Measurements from ENCODE around the gene CERS6. TPM values are rescaled to one million over a fixed set of nuclear protein-coding genes. Genes with fewer than 3 reads are reported as not detected.
"Not testable (repeated sequence)": the region's sequence is repeated elsewhere in the genome, so short reads cannot be mapped to it uniquely, and the experiment has no call there.

CERS6 gene
- total and polyA plus RNA-seq, 3 experiments from 2014 or later: 3.6 to 7.8 (median 7.7) TPM

DNA sequence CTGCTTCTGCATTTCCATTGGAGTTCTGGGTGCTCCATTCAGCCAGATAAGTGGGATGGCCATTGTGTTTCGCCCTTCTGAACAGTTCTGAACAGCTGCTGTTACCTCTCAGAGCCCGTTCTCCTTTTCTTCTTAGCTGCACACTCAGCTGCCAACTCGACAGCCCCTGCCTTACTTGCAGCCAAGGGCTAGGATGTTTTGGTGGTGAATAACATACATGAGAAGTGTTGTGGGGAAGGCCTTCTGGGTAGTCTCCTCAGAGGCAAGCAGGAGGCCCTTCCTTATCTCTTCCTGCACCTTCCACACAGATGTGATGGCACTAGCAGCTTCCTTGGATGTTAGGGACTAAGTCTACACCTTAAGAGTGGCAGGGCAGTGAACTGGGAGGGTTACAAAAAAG is 207.9 kb downstream of the CERS6 start:
- no peak for DNase-seq
- Histone ChIP-seq H3K27ac (ENCODE audit: low read depth, low read length) (no peak overlapping the region), H3K4me1 (ENCODE audit: insufficient read depth, low read length) (peaks cover 8% of the 10 kb centered on the region), H3K4me3 (ENCODE audit: low read length) (no peak overlapping the region), H3K27me3 (ENCODE audit: insufficient read depth, low read length, poor library complexity, severe bottlenecking) (no peaks in the 10 kb centered on the region), H3K9me3 (ENCODE audit: low read length) (no peaks in the 10 kb centered on the region), H3K36me3 (ENCODE audit: insufficient read depth, low read length) (no peaks in the 10 kb centered on the region)
- H3K9me3 Mint-ChIP-seq: no peaks in the 10 kb centered on the region
- no peaks in the 10 kb centered on the region for H3K27me3 Mint-ChIP-seq
- H3K4me1 Mint-ChIP-seq: peaks cover 15 to 22% (median 16%) of the 10 kb centered on the region in 3 donors
- H3K36me3 Mint-ChIP-seq: peaks cover 0 to 2% (median 0%) of the 10 kb centered on the region in 3 donors
- H3K4me3 Mint-ChIP-seq: no peak overlapping the region
- peak overlapping the region in 1 of 8 donors; percentile 22 for H3K27ac Mint-ChIP-seq
- POLR2A ChIA-PET: no interaction called here
- CTCF ChIA-PET: no interaction called here

DNA sequence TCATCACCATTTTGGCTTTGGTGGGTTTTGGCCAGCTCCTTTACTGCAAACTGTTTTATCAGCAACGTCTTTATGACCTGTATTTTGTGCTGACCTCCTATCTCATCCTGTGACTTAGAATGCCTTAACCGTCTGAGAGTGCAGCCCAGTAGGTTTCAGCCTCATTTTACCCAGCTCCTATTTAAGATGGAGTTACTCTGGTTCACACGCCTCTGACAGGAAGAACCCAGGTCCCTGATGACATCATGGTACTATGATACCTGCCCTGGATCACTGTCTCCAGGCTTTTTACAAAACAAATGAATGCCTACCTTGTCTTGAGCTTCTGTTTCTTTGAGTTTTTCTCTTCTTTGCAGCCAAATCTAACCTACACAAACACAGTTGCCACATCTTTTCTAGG is 208.6 kb downstream of the CERS6 start:
- H3K9me3 Mint-ChIP-seq; H3K4me1 ChIP-seq (ENCODE audit: insufficient read depth, low read length); H3K27ac ChIP-seq (ENCODE audit: low read depth, low read length); H3K9me3 ChIP-seq (ENCODE audit: low read length); H3K4me3 ChIP-seq (ENCODE audit: low read length); H3K36me3 ChIP-seq (ENCODE audit: insufficient read depth, low read length); CTCF ChIA-PET; POLR2A ChIA-PET; H3K36me3 Mint-ChIP-seq; H3K27ac Mint-ChIP-seq; DNase-seq; H3K27me3 Mint-ChIP-seq; H3K27me3 ChIP-seq (ENCODE audit: insufficient read depth, low read length, poor library complexity, severe bottlenecking); H3K4me3 Mint-ChIP-seq: not testable (repeated sequence)
- H3K4me1 Mint-ChIP-seq: peaks cover 15 to 22% (median 16%) of the 10 kb centered on the region in 3 donors

DNA sequence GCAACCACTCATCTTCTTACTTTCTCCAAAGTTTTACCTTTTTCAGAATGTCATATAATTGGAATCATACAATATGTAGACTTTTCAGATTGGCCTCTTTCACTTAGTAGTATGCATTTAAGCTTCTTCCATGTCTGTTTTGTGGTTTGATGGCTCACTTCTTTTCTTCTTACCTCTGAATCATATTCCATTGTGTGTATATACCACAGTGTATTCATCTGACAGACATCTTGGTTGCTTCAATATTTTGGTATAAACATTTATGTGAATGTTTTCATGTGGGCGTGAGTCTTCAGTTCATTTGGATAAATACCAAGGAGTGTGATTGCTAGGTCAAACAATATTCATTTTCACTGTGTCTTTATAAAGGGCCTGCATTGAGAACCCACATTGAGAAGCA is 210.3 kb downstream of the CERS6 start:
- Mint-ChIP-seq H3K27ac (peak overlapping the region in 3 of 8 donors; percentile 0 to 17 (median 4)), H3K27me3 (no peaks in the 10 kb centered on the region), H3K36me3 (no peaks in the 10 kb centered on the region), H3K9me3 (no peaks in the 10 kb centered on the region), H3K4me3 (no peak overlapping the region), H3K4me1 (peaks cover 16 to 26% (median 20%) of the 10 kb centered on the region in 3 donors)
- Histone ChIP-seq H3K36me3 (ENCODE audit: insufficient read depth, low read length) (no peaks in the 10 kb centered on the region), H3K27me3 (ENCODE audit: insufficient read depth, low read length, poor library complexity, severe bottlenecking) (no peaks in the 10 kb centered on the region), H3K27ac (ENCODE audit: low read depth, low read length) (no peak overlapping the region), H3K4me1 (ENCODE audit: insufficient read depth, low read length) (peaks cover 8% of the 10 kb centered on the region), H3K9me3 (ENCODE audit: low read length) (no peaks in the 10 kb centered on the region), H3K4me3 (ENCODE audit: low read length) (no peak overlapping the region)
- DNase-seq: no peak
- ChIA-PET POLR2A (no interaction called here), CTCF (no interaction called here)

DNA sequence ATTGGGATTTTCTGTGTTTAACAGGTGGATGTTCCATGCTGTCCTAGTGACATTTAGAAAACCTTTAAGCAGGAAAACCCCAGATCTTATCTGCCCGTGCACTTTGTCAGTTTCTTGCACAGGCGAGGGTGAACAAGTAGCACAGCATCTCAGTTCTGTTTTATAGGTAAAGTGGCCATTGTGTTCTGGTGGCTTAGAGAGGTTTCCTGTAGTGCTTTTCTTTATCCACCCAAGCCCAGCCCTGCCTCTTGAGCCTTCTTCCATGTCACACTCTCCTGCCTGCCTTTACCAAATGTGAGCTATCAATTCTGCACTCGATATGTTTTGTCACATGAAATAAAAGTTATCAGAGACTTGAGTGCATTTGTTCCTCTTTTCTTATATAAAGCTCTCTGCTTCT is 211.1 kb downstream of the CERS6 start:
- peaks cover 16 to 26% (median 20%) of the 10 kb centered on the region in 3 donors for H3K4me1 Mint-ChIP-seq
- no peaks in the 10 kb centered on the region for H3K36me3 ChIP-seq (ENCODE audit: insufficient read depth, low read length)
- no peaks in the 10 kb centered on the region for H3K27me3 Mint-ChIP-seq
- H3K4me3 ChIP-seq (ENCODE audit: low read length): no peak overlapping the region
- DNase-seq: no peak
- H3K27ac ChIP-seq (ENCODE audit: low read depth, low read length): no peak overlapping the region
- peak overlapping the region in 2 of 8 donors; percentile 62 to 89 for H3K27ac Mint-ChIP-seq
- no peaks in the 10 kb centered on the region for H3K27me3 ChIP-seq (ENCODE audit: insufficient read depth, low read length, poor library complexity, severe bottlenecking)
- H3K36me3 Mint-ChIP-seq: no peaks in the 10 kb centered on the region
- no peaks in the 10 kb centered on the region for H3K9me3 Mint-ChIP-seq
- H3K9me3 ChIP-seq (ENCODE audit: low read length): no peaks in the 10 kb centered on the region
- H3K4me3 Mint-ChIP-seq: no peak overlapping the region
- CTCF ChIA-PET: no interaction called here
- peaks cover 8% of the 10 kb centered on the region for H3K4me1 ChIP-seq (ENCODE audit: insufficient read depth, low read length)
- POLR2A ChIA-PET: no interaction called here

DNA sequence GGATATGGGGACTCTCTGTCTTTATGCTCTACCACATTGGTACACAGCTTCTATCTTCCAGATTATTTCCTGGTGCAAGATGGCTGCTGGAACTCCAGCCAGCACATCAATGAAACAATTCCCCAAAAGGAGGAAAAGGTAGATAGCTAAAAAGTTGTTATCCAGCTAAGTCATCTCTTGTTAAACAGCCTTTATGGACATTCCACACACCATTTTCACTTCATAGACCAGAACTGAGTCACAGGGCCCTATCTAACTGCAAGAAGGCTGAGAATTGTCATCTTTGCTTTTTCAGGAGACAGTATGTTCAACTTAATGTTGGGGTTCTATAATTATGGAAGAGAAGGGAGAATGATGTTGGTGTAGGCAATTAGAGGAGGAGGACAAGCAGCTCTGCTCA is 213.1 kb downstream of the CERS6 start:
- DNase-seq: no peak
- H3K27me3 ChIP-seq (ENCODE audit: insufficient read depth, low read length, poor library complexity, severe bottlenecking): no peaks in the 10 kb centered on the region
- H3K4me1 ChIP-seq (ENCODE audit: insufficient read depth, low read length): peaks cover 8% of the 10 kb centered on the region
- H3K27ac Mint-ChIP-seq: peak overlapping the region in 1 of 8 donors; percentile 0
- no peak overlapping the region for H3K4me3 ChIP-seq (ENCODE audit: low read length)
- POLR2A ChIA-PET: no interaction called here
- CTCF ChIA-PET: no interaction called here
- no peaks in the 10 kb centered on the region for H3K9me3 ChIP-seq (ENCODE audit: low read length)
- H3K4me3 Mint-ChIP-seq: no peak overlapping the region
- H3K36me3 Mint-ChIP-seq: peaks cover 0 to 2% (median 0%) of the 10 kb centered on the region in 3 donors
- no peak overlapping the region for H3K27ac ChIP-seq (ENCODE audit: low read depth, low read length)
- no peaks in the 10 kb centered on the region for H3K9me3 Mint-ChIP-seq
- peaks cover 14 to 26% (median 19%) of the 10 kb centered on the region in 3 donors for H3K4me1 Mint-ChIP-seq
- no peaks in the 10 kb centered on the region for H3K27me3 Mint-ChIP-seq
- H3K36me3 ChIP-seq (ENCODE audit: insufficient read depth, low read length): no peaks in the 10 kb centered on the region

DNA sequence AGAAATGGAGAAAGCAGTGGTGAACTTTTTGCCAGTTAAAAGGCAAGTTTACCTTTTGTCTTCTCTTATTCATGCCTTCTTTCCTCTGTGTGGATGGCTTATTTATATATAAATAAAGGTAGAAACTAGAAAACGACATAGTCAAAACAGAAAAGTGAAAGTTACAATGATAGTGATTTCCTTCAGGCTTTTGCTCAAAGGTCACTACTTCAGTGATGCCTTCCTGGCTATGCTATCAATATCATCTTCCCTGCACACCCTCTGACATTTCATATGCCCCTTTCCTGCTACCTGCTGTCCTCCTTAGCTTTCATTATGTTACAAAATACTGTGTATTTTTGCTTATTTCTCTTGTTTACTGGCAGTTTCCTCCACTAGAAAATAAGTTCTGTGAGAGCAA is 214.4 kb downstream of the CERS6 start:
- Histone ChIP-seq H3K36me3 (ENCODE audit: insufficient read depth, low read length) (no peaks in the 10 kb centered on the region), H3K9me3 (ENCODE audit: low read length) (no peaks in the 10 kb centered on the region), H3K27me3 (ENCODE audit: insufficient read depth, low read length, poor library complexity, severe bottlenecking) (no peaks in the 10 kb centered on the region), H3K4me1 (ENCODE audit: insufficient read depth, low read length) (peaks cover 8% of the 10 kb centered on the region), H3K4me3 (ENCODE audit: low read length) (no peak overlapping the region), H3K27ac (ENCODE audit: low read depth, low read length) (no peak overlapping the region)
- Mint-ChIP-seq H3K27ac (peak overlapping the region in 2 of 8 donors; percentile 12 to 24), H3K4me3 (no peak overlapping the region), H3K36me3 (peaks cover 0 to 2% (median 0%) of the 10 kb centered on the region in 3 donors), H3K4me1 (peaks cover 12 to 26% (median 16%) of the 10 kb centered on the region in 3 donors), H3K27me3 (no peaks in the 10 kb centered on the region), H3K9me3 (no peaks in the 10 kb centered on the region)
- ChIA-PET POLR2A (no interaction called here), CTCF (interaction anchor here (1.6 kb wide), 1 partner anchor 10 kb away, joined by 4 read pairs; no protein-coding TSS in a partner anchor)
- DNase-seq: no peak

DNA sequence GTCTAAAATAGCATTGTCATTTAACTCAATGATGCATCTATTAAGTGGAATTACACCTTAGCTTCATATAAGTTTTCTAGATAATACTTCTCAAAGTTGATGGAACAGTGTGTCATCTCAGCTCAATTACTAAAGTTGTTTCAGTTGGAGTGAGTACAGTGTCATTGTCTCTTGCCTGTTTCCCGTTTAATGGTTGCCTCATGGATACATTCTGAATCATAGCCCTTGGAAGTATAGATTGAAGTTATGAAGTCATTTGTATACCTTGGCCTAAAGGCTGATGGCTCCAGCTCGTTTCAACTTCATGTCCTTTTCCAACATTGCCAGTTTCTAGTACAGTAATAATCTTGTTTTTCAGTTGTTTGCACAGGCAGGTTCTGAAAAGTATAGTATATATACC is 215.9 kb downstream of the CERS6 start:
- Mint-ChIP-seq H3K9me3 (no peaks in the 10 kb centered on the region), H3K36me3 (peaks cover 0 to 4% (median 0%) of the 10 kb centered on the region in 3 donors), H3K27me3 (no peaks in the 10 kb centered on the region), H3K4me1 (peaks cover 7 to 17% (median 12%) of the 10 kb centered on the region in 3 donors), H3K4me3 (no peak overlapping the region), H3K27ac (no peak overlapping the region)
- H3K27me3 ChIP-seq (ENCODE audit: insufficient read depth, low read length, poor library complexity, severe bottlenecking): no peaks in the 10 kb centered on the region
- H3K4me3 ChIP-seq (ENCODE audit: low read length): no peak overlapping the region
- ChIA-PET CTCF (interaction anchor here (1.6 kb wide), 1 partner anchor 9 kb away, joined by 4 read pairs; no protein-coding TSS in a partner anchor), POLR2A (no interaction called here)
- no peaks in the 10 kb centered on the region for H3K9me3 ChIP-seq (ENCODE audit: low read length)
- no peak for DNase-seq
- H3K27ac ChIP-seq (ENCODE audit: low read depth, low read length): no peak overlapping the region
- H3K4me1 ChIP-seq (ENCODE audit: insufficient read depth, low read length): no peaks in the 10 kb centered on the region
- H3K36me3 ChIP-seq (ENCODE audit: insufficient read depth, low read length): no peaks in the 10 kb centered on the region

DNA sequence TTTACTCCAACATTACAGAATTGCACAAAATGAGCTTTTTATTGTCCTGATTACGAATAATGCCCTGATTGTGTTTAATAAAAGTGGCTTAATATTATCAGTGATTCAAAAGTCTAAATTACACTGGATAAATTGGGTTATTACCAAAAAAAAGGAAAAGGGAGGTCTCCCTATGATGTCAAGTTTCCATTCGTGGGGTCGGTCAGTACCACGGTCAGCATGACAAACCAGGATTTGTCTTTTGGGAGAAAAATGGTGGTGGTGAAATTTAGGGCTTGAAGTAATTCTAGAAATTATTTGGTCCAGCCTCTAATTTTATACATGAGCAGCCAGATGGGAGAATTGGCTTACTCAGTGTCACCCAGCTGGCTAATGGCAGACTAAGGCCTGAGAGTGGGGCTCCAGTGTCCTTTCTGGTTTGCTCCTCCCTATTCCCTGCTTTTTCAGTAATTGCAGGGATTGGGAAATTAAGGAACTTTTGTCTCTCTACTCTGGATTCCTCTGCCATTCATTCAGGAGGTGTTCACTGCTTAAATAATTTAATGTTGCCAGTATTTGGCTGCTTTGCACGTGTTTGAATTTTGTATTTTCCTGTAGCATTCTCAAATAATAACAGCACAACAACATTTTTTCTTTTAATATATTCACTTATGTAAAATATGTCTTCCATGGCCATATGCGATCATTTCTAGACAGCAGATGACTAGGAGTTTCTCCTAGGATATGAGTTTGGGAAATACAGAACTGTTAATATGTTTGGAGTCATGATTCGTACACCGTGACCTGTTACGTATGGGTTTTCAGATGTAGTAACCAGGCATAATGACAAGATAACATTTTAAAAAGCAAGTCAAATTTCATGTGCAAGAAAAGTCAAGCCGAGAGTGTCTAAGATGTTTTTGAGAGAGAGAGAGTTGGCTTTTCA is 217.5 kb downstream of the CERS6 start:
- H3K27me3 ChIP-seq (ENCODE audit: insufficient read depth, low read length, poor library complexity, severe bottlenecking): no peaks in the 10 kb centered on the region
- no peak overlapping the region for H3K27ac ChIP-seq (ENCODE audit: low read depth, low read length)
- no peaks in the 10 kb centered on the region for H3K36me3 ChIP-seq (ENCODE audit: insufficient read depth, low read length)
- Mint-ChIP-seq H3K4me1 (peaks cover 0 to 5% (median 4%) of the 10 kb centered on the region in 3 donors), H3K36me3 (peaks cover 0 to 4% (median 0%) of the 10 kb centered on the region in 3 donors), H3K4me3 (no peak overlapping the region), H3K27me3 (peaks cover 0 to 2% of the 10 kb centered on the region in 2 donors), H3K27ac (no peak overlapping the region), H3K9me3 (no peaks in the 10 kb centered on the region)
- ChIA-PET CTCF (no interaction called here), POLR2A (no interaction called here)
- no peak for DNase-seq
- H3K9me3 ChIP-seq (ENCODE audit: low read length): no peaks in the 10 kb centered on the region
- no peak overlapping the region for H3K4me3 ChIP-seq (ENCODE audit: low read length)
- no peaks in the 10 kb centered on the region for H3K4me1 ChIP-seq (ENCODE audit: insufficient read depth, low read length)
